ENCODE data around the gene GPR157.

GPR157 gene

GRCh38 chr1:9087411-9088125 lies 41.3 kb downstream of the GPR157 start:
- no peak for DNase-seq (ENCODE audit: low spot score)

GRCh38 chr1:9086796-9087195 lies 42.1 kb downstream of the GPR157 start:
- DNase-seq (ENCODE audit: low spot score): no peak

- DNase-seq (ENCODE audit: low spot score): no peak
Observed at GRCh38 chr1:9086045-9086444, 42.9 kb downstream of the GPR157 start.

GRCh38 chr1:9085306-9085940 lies 43.5 kb downstream of the GPR157 start:
- DNase-seq (ENCODE audit: low spot score): no peak

GRCh38 chr1:9084906-9085305 lies 44.0 kb downstream of the GPR157 start:
- no peak for DNase-seq (ENCODE audit: low spot score)

- no peak for DNase-seq (ENCODE audit: low spot score)
Observed at GRCh38 chr1:9081473-9081872, 47.4 kb downstream of the GPR157 start.

- DNase-seq (ENCODE audit: low spot score): no peak
Observed at GRCh38 chr1:9080705-9081291, 48.1 kb downstream of the GPR157 start.

- DNase-seq (ENCODE audit: low spot score): no peak
Observed at GRCh38 chr1:9079988-9080704, 48.8 kb downstream of the GPR157 start.

GRCh38 chr1:9078752-9079500 lies 50.0 kb downstream of the GPR157 start:
- no peak for DNase-seq (ENCODE audit: low spot score)

GRCh38 chr1:9078015-9078751 lies 50.7 kb downstream of the GPR157 start:
- DNase-seq (ENCODE audit: low spot score): no peak

- DNase-seq (ENCODE audit: low spot score): no peak
Observed at GRCh38 chr1:9075022-9075421, 53.9 kb downstream of the GPR157 start.

- no peak for DNase-seq (ENCODE audit: low spot score)
Observed at GRCh38 chr1:9073143-9073542, 55.8 kb downstream of the GPR157 start.

GRCh38 chr1:9071554-9072235 lies 57.2 kb downstream of the GPR157 start:
- DNase-seq (ENCODE audit: low spot score): no peak

- DNase-seq (ENCODE audit: low spot score): no peak
Observed at GRCh38 chr1:9070486-9070885, 58.4 kb downstream of the GPR157 start.

- DNase-seq (ENCODE audit: low spot score): no peak
Observed at GRCh38 chr1:9069326-9070100, 59.4 kb downstream of the GPR157 start, which contains the start of gene SLC2A5. TSS of gene SLC2A5 (minus strand) at chr1:9069635. CDS start at chr1:9069536, 99 bp downstream.

GRCh38 chr1:9068981-9069325 lies 59.9 kb downstream of the GPR157 start:
- DNase-seq (ENCODE audit: low spot score): no peak

- no peak for DNase-seq (ENCODE audit: low spot score)
Observed at GRCh38 chr1:9066945-9067807, 61.7 kb downstream of the GPR157 start.

GRCh38 chr1:9065213-9065751 lies 63.6 kb downstream of the GPR157 start:
- DNase-seq (ENCODE audit: low spot score): no peak

- DNase-seq (ENCODE audit: low spot score): no peak
Observed at GRCh38 chr1:9062846-9063245, 66.1 kb downstream of the GPR157 start.
